Stimulated activated CD8-positive, alpha-beta memory T cell treated with anti-CD3 and anti-CD28 coated beads, Interleukin-2, amount 100 ng/mL, for 48 hours (primary cell): ENCODE results near the gene SETX.

ENCODE experiments used
- DNase-seq, 2 donors: peaks; one replicate each; pipeline ENCODE4 v3.0.0-alpha.2; 2020; ENCODE audit warnings: low read depth in 2 of 2

SETX gene

GRCh38 chr9:132239999-132240840 lies 114.6 kb downstream of the SETX start:
- DNase-seq = no peak

GRCh38 chr9:132239518-132239917 lies 115.3 kb downstream of the SETX start:
- no peak for DNase-seq

DNA sequence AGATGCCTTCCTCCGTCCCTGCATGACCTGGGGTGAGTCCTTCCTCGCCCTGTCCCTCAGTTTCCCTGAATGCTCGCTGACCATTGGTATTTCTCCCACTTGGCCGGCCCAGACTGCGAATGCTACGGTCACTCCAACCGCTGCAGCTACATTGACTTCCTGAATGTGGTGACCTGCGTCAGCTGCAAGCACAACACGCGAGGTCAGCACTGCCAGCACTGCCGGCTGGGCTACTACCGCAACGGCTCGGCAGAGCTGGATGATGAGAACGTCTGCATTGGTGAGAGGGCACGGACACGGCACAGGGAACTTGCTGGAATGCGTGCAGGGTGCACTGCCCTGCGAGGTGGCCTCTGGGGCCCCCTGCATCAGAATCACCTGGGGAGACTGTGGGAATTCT lies 115.8 kb downstream of the SETX start:
- no peak for DNase-seq

GRCh38 chr9:132238026-132238972 lies 116.5 kb downstream of the SETX start:
- DNase-seq = no peak

DNA sequence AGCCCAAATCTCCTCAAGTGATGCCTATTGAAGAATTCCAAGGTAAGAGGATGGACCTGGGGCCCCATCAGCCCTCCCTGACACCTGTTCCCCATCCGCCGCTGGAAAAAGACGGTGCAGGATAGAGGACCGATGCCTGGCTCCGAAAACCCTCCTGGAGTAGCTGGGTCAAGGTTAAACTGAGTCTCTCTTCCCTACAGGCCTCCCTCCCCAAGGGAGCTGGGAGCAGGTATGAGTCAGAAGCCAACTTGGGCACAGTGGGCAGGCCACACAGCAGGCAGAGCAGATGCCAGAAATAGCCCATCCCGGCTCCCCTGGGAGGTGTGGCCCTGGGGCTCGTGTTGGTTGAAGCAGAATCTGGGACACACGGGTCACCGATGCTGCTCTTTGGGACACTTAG lies 117.3 kb downstream of the SETX start:
- no peak for DNase-seq

- no peak for DNase-seq
Observed at GRCh38 chr9:132236662-132237311, 118.0 kb downstream of the SETX start.

GRCh38 chr9:132235894-132236661 lies 118.7 kb downstream of the SETX start:
- DNase-seq = peak; percentile 68 to 75

DNA sequence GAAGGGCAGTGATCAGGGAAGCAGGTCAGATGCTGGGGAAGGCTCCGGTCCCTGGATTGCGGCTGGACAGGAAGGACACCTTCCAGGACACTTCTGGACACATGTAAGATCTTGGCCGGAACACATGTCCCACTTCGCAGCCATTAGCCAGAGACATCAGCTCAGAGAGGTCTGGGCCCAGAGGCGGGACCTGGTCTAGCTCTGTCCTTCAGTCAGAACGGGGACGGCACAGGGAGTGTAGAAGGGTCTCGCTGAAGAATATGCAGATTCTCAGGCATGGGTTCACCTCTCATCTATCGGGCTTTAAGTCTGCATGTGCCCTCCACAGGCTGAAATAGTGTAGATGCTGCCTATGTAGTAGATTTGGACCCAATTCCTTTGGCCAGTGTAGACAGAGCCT lies 119.7 kb downstream of the SETX start:
- no peak for DNase-seq

DNA sequence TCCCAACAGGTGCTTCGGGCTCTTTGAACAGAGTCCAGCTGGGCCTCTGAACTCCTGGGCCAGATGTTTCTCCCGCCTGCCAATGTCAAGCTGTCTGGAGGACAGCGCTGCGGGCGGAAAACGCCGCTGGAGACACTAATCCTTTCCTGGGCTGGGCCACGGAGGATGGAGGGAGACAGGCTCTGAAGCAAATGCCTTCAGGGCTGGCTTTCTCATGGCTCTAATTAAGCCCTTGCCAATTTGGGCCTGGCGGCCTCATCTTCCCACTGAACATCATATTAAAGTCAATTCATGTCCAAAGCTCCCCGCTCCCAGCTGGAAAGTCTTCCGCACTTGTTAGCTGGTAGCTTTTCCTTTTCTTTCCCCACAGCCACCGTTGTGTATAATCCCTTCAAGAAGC lies 120.3 kb downstream of the SETX start:
- DNase-seq = no peak

- DNase-seq = no peak
Observed at GRCh38 chr9:132233138-132233537, 121.6 kb downstream of the SETX start.

DNA sequence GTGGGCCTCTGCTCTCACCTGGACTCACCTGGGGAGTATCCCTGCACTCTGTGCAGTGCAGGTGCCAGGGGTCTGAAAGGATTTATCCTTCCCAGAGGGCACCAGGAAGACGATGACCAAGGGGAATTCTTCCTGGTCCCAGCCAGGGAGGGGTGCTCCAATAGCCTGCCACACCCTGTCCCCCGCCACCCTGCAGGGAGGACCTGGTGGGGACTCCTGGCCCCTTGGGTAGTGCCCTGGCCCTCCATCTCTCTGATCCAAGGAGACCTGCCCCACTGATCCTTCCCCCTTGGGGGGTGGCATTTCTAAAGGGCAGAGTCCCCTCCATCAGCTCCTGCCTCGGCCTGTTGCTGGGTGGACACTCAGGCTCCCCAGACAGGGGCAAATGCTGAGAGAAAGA lies 122.3 kb downstream of the SETX start:
- no peak for DNase-seq

- no peak for DNase-seq
Observed at GRCh38 chr9:132231019-132231701, 123.6 kb downstream of the SETX start.

DNA sequence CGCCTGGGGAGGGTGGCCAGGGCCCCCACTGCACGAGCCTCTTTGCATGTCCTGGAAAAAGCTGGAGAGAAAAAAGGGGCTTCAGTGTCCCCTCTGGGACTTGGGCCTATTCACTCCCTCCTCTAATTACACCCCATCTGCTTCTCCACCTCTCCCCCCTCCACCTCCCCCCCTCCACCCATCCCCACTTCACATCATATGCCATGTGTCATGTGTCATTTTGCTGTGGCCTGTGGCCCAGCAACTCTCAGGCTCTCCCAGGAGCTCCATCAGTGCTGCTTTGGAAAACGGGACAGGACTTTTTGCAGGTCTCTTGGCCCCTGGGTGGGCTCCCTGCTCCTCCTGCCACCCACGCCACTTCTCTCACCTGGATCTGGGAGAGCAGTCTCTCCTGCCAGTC lies 124.2 kb downstream of the SETX start:
- DNase-seq = no peak

GRCh38 chr9:132228062-132228461 lies 126.7 kb downstream of the SETX start:
- no peak for DNase-seq

GRCh38 chr9:132226571-132227430 lies 128.0 kb downstream of the SETX start:
- DNase-seq = no peak

DNA sequence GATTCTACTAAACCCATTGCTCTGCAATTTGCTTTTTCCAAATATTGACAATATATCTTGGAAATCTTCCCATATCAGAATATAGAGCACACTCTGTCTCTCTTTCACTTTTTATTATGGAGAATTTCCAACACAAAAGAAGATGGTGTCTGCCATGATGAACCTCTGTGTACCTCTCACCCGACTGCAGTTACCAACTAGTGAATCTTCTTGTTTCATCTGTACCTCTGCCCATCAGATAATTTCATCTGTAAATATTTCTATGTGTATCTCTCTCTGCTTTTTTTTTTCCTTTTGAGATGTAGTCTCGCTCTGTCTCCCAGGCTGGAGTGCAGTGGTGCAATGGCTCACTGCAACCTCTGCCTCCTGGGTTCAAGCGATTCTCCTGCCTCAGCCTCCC lies 130.1 kb downstream of the SETX start:
- DNase-seq = no peak

DNA sequence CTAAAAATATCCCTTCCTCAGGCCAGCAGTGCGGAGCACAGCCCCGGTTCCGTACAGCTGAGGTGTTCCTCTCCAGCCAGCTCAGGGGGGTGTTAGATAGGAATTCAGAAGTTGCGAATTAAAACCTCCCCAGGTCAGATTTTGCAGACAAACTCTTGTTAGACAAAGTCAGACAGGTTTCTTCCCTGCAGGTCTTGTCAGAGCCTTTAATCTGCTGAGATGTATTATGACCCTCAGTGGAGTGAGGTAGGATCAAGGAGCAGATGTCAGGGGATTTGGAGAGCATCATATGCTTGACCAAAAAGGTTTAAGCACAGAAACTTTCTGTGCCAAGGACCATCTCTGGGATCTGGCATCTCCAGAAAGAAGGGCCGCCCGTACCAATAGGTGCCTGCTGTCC lies 132.8 kb downstream of the SETX start:
- DNase-seq = no peak

- DNase-seq = no peak
Observed at GRCh38 chr9:132218208-132218607, 136.6 kb downstream of the SETX start.

DNA sequence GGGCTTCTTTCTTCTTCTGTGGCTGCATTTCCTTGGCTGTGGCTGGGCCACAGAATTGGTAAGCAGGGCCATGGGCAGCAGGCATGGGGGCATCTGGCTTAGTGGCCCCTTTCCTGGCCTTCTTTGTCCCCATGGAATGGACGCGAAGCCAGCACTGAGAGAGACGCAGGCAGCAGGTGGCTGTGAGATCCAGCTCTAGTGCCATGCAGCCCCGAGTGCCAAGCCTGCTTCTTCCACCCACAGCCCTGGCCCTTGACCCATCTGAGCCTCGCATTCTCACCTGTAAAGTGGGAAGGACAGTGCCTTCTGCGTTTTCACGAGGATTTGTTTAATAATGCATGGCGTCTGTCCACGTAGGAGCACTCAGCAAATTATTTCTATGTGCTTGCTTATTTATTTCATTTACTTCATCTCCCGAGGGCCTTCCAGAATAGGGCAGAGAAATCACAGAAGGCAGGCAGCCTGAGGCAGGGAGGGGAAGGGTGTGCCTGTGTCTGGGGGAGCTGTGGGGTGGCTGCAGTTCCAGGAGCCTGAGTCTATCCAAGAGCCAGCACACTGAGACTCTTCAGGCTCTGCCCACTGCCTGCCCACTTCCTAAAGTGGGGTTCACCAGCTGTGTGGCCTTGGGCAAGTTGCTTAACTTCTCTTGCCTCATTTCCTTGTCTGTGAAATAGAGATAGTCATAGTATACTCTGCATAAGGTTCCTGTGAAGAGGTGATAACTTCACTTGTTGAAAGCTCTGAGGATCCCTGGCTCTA lies 137.7 kb downstream of the SETX start:
- DNase-seq = no peak
